CD4-positive, alpha-beta T cell treated with Interleukin-12 subunit alpha and Interleukin-12 subunit beta, for 1 hour (primary cell): ENCODE results near the gene AR.
"Not testable (repeated sequence)": the region's sequence is repeated elsewhere in the genome, so short reads cannot be mapped to it uniquely, and the experiment has no call there.

ENCODE experiments used
- DNase-seq: peaks from one replicate; pipeline ENCODE4 v3.0.0-alpha.2; 2020

The AR gene

DNA sequence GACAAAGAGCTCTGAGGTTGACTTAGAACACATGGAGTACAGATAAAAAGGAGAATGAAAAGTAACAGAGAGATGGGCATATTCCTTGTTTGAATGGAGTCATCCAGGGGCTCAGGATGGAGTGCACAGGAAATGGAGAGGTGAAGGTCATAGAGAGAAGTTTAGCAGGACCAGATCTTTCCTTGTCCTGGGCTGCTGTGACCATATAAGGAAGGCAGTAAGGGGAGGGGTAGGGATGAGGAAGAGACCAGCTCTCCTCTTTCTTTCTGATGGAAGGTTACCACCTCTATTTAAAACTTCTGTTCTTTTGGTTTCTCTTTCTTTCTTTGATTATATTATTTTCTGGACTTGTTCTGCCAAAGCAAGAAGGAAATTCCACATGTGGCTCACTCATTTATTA is 27.0 kb downstream of the AR start:
- no peak for DNase-seq

DNA sequence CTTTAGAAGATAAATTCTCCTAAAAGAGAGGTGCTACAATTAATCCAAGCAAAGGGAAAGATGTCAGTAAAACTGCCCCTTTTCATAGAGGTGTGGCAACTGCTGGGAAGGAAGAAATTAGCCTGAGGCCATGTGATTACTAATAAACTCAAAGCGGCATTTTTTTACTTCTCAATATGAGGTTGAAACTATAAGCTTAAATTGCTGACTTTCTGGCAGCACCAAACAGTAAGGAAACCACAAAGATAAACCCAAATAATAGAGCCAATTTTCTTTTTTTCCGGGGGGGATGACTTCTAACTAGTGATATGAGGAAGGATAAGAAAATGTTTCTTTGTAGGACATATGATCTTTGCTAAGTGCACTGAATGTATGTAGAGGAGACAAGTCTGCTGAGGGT is 30.9 kb downstream of the AR start:
- no peak for DNase-seq

DNA sequence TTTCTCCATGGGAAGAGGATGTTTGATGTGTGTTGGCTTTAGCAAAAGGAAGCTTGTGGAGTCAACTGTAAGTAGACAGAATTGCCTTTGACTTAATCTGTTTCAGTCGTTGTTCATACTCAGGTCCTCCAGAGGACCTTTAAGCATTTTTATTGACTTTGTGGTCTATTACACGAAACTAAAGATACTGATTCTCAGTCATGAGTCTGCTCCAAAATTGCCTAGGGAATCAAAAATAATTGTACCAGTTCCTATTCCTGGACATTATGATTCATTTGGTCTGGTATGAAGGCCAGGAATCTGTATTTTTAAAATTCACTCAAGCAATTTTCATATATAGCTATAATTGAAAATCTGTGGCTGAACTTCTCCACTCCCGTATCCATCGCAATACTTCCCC is 38.6 kb downstream of the AR start:
- no peak for DNase-seq

DNA sequence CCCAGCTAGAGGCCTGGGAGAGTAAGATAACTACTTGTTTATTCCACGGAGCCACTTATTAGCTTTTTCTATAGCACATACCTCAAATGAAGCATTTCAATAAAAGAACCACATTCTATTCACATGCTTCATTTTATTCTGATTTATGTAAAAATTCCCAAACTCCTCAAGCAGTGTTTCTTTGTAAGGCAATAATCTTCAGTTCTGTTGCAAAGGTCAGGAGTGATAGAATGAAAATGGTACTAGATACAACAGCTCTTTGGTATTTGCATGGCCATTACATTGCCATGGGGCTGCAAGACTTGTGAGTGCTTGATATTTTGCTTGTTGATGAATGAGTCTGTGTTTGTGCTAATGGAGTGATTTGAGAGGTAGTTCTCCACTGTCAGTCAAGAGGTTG is 39.4 kb downstream of the AR start:
- no peak for DNase-seq

DNA sequence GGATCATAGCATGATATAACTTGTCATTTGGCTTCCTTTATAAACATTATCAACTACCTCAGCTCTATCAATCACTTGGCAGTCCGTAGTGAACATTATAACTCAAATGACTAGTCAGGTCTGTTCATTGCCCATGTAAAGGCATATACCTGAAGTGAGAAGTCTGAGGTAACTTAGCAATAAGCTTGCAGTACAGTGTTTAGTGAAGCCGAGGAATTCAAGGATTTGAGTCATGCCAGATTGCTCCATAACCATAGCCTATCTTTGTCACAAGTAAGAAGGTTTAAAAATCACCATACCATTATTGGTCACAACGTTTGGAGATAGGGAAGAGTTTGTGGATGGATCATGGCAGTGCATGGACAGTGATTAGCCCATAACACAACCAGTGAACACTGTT is 41.6 kb downstream of the AR start:
- no peak for DNase-seq

DNA sequence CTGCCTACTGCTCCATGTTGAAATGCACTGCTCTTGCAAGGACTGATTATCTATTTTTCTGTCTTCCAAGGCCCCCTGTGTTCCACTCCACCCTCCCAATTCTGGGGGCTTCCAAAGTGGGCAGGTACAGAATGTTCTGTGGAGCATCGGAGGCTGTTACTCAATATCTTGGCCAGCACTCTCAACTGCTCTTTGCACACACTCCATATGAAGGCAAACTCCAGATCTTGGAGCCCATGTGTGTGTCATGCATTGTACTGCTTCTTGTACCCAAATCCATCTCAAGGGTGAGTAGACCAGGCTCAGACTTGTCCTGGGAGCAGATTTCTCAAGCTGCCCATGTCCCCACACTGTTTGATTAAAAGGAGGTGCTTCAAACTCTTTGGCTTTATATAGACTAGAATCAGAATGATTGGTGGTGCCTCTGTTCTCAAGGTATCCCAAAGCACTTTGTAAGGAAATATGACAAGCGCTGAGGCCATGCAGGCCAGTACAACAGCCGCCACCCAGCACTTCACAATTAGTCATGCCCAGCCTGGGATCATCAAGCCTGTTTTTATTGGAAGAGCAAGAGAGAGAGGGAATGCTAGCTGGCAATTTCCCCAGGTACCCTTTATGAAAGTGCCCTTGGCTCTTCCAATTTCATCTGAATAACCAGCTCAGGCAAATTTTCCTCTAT is 44.3 kb downstream of the AR start:
- DNase-seq, result no peak

DNA sequence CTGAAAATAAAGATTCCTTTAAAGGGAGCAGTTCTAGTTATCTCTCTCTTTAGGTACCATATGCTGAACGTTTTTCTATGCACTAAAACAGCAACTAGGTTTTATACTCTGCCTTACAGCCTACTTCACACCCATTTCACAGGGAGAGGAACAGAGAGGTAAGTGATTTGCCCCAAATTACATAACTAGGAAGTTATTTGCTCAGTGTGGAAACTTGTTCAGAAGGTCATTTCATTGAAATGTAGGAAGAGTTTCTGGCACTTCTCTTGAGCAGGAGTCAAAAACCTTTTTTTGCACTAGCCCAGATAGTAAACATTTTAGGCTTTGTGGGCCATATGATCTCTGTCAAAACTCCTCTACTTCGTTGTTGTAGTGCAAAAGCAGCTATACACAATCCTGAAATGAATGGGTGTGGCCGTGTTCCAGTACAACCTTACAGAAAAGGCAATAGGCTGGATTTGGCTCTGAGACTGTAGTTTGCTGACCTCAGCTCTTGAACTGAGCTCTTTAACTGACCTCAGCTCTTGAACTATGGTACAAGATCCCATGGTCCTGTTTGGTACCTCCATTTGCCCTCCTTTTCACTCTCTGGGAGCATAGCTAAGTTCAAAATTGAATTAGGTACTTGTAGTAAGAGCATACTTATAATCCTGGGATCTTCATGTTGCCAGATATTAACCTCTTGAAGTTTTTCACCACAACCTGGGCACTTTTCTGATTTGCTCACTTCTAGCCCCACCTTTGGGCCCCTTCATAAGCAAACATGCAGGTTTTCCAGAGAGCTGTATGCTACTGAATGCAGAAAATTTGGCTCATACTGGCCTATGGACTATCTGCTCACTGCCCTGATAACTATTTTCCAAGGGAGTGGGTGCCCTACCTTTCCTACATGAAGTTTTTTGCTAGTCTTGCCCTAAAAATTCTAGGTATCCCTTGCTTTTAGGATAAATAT is 53.3 kb downstream of the AR start:
- no peak for DNase-seq

DNA sequence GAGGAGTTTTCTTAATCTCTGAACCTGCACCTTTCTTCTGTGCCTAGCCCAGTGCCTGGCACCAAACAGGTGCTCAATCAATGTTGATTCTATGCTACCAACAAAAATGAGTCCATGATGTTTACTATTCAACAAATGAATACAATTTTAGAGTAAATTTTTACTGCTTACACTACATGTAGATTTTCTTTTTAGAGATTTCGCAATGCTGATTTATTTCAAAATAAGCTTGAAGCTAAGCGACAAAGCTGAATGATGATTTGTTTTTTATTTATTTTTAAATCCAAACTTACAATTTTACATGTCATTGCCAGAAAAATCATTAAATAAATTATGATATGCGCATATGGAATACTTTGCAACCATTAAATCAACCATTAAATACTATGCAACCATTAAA is 55.7 kb downstream of the AR start:
- DNase-seq, result no peak

DNA sequence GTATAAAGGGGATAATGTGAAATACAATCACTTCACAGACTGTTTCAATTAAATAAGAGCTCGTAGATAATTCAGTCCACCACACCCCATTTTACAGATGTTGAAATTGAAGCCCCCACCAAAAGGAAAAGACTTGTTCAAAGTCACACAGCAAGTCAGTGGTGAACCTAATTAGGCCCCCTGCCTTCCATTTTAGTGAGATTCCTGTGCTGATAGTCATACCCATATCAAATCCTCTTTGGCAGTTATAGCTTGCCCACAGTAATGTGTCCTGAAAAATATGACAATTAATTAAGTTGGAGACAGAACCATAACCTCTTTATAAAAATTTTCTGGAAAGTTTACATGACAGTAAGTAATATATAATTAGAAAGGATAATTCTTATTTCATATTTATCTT is 58.0 kb downstream of the AR start:
- DNase-seq, result no peak

DNA sequence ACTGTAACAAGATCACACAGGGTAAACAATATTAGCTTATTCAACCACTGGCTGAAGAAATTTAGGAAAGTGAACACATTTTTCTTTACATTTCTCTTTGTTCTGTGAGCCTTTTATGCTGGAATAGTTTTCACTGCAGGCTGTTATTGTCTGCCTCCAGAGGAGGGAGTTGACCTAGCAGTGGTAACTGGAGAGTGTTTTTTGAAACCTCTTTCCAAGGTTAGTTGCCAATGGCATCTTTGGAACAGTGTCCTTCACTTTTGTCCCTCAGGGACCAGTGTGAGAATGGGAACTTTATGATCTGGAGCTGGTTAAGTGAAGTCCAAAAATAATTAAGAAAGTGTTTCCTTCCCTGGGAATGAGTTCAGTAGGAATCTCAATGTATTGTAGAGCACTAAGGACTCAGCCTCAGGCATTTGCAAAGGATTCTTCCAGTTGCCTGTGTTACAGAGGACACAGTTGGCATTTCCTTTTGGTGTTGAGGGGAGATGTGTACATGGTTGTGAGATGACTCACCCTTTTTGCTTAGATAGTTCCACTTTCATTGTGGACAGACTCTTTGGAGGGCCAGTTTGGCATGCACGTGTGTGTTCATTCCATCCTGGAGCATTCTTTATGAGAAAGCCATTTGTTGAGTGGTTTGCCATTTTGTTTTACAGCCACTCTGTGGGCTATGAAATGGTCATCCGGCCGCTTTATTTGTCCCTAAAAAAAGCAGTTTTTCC is 61.3 kb downstream of the AR start:
- DNase-seq, result no peak

DNA sequence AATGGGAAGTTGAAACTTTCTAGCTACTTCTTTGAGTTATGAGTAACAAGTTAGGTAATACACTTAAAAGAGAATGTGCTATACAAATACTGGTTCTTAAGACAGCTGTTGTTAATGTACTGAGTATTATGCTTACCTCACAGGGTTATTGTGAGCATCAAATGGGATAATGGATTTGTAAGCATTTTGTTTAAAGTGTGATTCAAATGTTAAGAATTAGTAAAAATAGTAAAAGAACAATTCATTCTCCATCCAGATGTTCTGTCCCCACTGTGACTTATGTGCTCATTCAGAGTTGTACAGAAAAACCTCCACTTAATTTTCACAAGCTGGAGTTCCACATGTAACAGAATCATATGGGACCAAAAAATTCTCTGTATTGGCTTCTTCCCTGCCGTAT is 63.6 kb downstream of the AR start:
- DNase-seq, result no peak

DNA sequence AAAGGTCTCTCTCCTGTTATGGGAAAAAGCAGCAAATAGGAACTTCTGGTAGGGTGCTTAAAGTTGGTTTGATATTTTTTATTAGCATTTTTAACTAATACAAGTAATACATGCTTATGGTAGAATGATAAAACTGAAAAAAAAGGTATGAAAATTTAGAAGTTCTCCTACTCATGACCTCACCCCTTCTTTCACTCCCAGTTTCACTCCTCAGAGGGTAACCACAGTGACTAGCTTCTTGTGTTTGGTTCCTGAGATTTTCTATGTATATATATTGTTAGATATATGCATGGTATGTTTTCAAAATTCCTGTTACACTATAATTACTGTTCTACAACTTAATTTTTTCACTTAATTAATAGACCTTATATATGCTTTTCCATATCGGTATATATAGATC is 66.5 kb downstream of the AR start:
- DNase-seq, result no peak

DNA sequence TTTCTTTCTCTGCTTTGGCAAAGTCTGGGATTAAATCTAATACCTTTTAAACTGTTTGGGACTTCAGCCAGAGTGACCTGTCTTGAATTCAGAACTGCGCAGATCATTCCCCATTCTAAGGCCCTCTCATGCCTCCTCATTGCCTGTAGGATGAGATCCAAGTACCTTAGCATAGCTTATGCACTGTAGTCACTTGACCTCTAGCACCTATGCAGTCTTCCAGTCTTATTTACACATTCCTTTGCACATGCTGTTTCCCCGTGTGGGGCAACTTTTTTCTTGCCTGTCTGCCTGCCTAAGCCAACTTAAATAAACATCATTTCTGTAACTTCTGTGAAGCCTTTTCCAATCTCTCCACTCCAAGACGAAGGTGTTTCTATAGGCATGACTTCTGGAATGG is 68.4 kb downstream of the AR start:
- no peak for DNase-seq

DNA sequence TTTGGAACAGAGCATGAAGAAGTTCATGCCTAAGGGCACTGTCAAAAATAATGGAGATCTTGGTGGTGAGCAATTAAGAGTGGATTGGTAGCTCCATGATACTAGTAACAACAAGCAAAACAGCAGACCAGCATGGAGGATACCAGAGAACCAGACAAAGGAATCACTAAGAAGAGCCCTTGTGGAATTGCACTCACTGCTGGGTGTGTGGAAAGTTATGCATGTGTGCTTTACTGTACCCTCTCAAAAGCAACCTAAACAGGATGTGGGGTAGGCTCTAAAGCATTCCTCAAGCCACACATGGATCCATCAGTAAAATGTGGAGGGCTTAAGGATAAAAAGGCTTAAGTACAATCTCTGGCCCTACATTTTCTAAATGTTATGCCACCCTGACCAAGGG is 69.5 kb downstream of the AR start:
- DNase-seq, result no peak

DNA sequence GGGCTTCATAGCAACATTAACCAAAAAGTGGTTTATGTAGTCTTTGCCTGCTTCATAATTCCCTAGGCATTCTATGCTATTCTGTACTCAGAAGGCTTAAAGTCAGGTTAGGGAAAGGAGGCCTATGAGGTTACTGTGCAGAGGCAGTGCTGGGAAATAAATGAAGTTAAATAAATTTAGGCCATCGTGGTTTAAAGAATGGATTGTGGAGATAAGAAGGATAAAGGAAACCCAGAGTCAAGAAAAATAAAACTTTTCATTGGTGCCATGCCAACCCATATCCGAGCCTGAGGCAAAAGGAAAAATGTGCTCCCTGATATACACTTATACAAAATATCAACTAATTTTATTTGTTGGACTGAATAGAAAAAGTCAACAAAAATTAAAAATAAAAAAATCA is 70.2 kb downstream of the AR start:
- no peak for DNase-seq

DNA sequence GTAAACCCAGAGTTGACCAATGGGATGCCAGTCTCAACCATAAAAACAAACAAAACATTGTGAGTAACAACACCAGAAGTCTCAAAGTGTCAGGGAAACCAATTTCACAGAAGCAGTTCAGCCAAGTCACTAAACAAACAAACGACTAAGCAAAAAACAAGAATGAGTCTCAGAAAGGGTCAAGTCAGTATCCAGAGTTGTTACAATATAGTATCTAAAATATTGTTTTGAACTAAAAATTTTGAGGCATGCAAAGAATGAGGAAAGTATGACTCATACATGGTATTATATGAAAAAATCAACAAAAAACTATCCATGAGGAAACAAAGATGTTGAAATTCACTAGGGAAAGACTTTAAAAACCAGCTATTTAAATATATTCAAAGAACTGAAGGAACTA is 70.6 kb downstream of the AR start:
- DNase-seq, result no peak

DNA sequence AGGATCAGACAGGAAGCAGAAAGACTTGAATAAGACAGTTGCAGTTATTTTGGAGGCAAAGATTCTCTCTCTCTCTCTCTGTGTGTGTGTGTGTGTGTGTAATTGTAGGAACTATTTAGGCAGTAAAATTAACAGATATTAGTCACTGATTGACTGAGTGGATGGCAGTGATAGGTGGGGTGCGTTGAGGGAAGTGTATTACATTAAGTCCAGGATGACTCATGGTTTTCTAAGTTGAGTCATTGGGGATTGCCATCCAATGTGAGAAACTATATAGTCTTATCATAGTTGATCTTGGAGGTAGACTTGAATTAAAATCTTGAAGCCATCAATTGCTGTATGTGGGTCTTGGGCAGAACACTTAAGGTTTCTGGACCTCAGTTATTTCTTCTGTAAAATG is 75.4 kb downstream of the AR start:
- DNase-seq, result no peak

DNA sequence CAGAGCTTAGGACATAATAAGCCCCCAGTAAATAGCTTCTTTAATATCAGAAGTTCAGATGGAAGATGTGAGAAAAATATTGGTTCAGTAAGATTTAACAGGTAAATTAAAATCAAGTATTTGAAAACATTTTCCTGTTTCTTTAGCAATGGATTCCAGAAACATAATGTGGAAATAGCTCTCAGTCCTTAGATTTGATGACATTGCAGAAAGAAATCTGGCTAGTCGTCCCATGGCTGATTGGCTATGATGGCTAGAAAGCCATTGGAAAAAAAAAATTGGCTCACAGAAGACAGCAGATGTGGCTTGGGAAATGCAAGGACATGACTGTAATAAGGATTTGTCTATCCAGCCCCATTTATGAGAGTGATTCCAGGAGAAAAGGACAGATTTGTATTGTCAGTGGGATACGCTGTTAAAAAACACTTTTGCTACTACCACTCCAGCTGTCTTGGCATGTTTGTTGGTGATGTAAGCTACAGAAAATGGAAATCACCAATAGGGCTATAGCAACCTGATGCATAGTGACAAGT is 78.3 kb downstream of the AR start:
- DNase-seq, result no peak

DNA sequence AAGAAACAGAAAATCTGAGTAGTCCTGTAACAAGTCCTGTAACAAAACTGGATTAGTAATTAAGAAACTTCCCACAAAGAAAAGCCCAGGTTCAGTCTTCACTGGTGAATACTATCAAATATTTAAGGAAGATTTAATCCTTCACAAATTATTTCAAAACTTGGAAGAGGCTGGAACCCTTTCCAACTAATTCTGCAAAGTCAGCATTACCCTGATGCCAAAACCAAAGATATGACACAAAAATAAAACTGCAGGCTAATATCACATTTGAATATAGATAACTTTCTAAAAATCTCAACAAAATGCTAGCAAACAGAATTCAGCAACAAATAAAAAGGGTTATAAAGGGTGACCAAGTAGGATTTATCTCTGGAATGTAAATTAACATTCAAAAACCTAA is 80.5 kb downstream of the AR start:
- DNase-seq, result no peak

DNA sequence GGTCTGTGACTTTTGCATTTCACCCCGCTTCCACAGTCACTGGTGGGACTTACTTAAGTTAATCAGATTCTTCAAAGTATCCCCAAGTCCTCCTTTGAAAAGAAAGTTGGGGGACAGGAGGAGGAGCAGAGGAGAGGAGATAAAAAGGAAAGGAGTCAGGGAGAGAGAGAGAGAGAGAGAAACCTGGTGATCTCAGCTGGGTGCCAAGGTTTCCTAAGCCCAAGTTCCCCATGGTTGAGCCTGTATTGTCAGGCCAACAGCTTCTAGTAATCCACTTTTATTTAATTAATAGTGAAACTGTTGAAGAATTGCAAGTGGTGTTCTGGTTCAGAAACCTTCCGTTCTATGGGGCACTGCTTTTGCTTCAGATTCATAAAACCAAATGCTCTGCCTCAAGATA is 91.6 kb downstream of the AR start:
- no peak for DNase-seq

DNA sequence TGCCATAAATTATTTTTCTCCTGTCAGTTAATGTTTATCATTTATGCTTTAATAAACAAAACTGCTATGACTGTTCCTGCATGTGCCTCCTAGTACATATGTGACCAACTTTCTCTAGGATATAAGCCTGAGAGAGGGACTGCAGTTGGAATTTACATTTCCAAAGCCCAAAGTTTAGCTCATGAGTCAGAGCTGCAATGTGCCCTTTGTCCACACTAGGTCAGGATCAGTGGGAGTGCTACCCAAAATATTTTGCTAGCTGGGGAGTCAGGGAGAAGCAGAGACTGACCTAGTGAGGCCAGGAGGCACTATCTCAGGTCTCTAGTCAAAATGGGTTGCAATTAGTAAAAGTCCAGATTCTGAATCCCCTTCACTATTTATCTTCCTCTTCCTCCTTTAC is 92.7 kb downstream of the AR start:
- DNase-seq, result no peak

DNA sequence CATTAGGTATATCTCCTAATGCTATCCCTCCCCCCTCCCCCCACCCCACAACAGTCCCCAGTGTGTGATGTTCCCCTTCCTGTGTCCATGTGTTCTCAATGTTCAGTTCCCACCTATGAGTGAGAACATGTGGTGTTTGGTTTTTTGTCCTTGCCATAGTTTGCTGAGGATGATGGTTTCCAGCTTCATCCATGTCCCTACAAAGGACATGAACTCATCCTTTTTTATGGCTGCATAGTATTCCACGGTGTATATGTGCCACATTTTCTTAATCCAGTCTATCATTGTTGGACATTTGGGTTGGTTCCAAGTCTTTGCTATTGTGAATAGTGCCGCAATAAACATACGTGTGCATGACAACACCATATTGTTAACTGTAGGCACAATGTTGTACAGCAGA is 93.5 kb downstream of the AR start:
- not testable (repeated sequence) for DNase-seq

DNA sequence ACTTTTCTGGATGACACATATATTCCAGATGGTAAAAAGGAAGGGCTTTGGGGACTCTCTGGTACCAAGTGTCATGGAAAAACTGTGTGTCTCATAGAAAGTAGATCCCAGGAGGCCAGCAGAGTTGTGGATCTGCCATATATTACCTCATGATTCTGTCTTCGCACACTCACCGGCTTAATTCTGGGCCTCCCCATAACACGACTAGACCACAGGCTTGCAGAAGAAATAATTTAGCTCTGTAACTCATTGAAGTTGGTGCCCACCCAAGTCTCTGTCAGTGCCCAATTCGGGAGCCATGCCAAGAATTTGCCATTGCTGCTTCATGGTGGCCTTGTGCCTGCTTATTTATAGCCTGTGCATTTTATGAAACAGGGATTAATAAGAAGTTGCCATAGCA is 104.5 kb downstream of the AR start:
- DNase-seq, result no peak
